GM18861 (cell line): Measurements from ENCODE around the gene SEMA4D.

Source experiments
- ATAC-seq: cut with Tn5 transposase; IDR thresholded peaks from one replicate; pipeline ENCODE4 v1.9.1; 2021; ENCODE audit not compliant: unreplicated experiment

The SEMA4D gene

DNA sequence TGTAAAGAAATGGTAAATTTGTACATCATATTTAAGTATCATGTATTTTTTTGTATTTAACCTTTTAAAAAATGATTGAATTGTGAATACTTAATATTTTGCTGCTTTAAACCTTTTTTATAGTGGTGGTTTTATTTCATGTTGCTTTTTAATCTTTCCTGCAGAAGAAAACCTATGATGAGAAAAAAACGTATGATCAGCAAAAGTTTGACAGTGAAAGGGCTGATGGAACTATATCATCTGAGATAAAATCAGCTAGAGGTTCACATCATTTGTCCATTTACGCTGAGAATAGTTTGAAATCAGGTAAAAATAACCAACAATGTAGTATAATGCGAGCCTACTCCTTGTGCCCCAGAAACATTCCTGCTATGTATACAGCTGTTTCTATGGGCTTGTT lies 172.2 kb downstream of the SEMA4D start:
- ATAC-seq: no peak

DNA sequence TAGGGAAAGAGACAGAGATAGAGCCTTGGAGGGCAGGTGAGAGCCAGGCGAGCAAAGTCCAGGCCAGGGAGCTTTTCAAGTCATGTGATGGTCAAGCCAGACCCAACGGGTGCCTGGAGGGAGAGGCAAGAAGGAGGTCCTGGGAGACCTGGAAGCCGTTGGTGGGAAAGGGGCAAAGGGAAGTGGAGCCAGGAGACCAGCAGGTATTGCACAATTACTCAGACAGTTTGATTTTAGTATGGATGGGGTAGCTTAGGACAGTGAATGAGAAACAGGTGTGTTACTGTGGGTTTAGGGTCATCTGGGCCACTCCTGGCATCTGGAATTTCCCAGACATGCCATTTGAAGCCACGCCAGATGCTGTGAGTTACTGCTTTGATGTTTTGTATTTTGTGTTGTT lies 174.5 kb downstream of the SEMA4D start:
- no peak for ATAC-seq

DNA sequence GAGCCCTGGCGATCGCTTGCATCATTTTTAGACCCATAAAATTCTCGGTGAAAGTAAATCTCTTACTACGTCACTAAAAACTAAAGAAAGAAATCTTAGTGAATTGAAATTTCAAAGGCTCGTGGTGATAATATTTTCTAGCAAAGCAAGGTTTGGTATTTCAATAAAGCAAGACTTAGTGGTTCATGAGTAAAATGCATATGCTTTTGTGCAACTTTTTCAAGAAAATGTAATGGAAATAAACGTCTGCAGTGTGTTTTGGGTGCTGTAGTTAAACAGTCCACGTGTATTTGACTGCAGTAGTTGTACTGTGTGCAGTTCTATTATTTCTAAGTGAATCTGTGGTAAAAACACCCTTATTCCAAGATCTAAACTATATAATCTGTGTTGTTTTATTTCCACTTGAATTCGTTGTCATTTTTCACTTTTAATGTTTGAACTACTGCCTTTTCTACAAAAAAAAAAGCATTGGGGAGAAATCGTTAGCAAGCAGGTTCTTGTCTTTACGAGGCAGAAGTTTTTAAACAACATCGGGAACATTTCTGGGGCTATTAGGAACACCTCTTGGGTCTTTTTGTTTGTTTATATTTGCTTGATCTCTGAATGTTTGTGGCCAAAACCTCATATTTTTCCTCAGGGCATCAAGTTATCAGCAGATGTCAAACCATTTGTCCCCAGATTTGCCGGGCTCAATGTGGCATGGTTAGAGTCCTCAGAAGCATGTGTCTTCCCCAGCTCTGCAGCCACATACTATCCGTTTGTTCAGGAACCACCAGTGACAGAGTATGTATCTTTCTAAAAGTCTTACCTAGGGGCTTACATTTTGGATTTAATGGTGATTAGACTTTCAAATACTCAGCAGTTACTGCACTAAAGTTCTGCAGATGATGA lies 178.7 kb downstream of the SEMA4D start:
- ATAC-seq: no peak

DNA sequence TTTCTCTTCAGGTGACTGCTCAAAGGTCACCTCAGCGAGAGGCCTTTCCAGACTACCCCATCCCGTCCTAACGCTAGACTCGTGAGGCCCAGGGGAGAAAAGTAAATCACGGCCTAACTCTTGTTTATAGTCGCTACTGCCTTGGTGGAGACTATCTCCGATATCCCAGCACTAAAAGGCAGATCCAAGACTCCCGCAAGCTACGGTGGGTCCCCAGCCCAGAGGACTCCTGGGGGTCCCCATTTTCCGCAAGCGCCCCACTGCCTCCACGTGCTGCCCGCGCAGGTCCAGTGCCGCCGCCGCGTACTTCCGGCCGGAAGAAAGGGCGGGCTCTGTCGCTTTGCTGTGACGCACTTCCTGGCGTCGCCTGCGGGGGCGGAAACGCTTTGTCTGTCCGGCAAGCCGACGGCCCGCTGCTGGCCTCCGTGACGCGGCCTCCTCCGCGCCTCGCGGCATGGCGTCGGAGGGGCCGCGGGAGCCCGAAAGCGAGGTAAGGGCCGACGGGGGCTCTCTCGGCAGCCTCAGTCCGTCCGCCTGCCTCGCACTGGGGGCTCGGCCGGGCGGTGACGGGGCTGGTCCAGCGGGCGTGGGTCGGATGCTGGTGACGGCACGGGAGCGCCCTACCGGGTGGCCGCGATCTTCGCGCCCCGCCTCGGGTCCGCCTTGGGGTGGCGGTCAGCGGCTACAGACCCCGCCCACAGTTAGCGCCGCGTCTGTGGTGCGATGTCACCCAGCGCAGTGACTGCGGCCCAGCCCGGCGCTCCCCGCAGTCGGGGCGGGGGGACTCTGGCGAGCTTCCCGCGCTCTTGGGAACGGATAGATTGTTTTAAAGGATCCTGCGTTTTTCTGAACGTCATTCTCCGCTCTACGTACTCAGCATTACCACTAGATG lies 179.5 kb downstream of the SEMA4D start, which contains the start of gene SECISBP2:
Gene SECISBP2 (plus strand): TSS at position 378 of the 892 bp plus-strand sequence. CDS start 77 bp downstream, at position 455.
- peak; percentile 81 for ATAC-seq

DNA sequence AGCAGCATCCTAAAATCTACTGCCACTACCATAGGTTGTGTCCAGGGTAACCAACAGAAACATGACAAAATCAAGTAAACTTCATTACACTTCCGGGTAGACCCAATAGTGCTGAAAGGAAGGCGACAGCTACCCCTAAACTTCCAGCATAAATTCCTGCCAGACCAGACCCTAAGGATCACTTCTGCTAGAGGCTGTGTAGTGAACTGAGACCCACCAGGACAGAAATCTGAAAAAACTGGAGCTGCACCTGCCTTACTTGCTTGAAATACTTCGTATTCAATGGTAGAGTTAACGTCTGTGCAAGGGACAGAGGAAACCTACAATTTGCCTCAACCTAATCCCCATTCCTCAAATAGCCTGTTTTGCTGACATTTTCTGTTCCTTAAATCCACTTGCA lies 180.6 kb downstream of the SEMA4D start:
- no peak for ATAC-seq

DNA sequence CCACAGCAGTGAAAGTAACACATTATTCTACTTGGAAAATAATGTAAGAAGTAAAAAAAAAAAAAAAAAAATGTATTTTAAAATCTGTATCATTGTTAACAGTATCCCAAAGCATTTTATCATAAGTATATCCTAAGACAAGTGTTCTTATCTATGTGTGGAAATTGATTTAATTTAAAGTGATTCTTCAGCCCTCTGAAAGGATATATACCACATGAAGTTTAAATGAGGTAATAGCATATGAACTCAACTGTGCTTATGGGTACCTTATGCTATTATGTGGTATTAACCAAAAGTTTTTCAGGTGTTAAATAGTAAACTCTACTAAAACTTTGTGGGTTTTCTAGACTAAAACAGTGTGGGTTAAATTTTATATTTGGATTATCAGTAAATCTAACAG lies 182.4 kb downstream of the SEMA4D start:
- ATAC-seq: no peak

DNA sequence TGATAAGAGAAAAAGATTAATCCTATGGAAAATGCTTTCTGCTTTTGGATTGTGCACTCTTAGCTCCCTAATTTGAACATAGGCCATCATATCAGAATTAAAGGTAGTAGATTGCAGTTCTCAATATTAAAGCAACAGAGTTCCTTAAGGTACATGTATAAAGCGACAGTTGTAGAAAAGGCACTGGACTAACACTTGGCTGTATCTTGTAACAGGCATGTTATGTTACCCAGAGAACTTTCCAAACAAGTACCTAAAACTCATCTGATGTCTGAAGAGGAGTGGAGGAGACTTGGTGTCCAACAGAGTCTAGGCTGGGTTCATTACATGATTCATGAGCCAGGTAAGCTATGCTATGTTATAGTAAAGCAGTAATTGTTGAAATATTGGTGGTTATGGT lies 183.0 kb downstream of the SEMA4D start:
- no peak for ATAC-seq

DNA sequence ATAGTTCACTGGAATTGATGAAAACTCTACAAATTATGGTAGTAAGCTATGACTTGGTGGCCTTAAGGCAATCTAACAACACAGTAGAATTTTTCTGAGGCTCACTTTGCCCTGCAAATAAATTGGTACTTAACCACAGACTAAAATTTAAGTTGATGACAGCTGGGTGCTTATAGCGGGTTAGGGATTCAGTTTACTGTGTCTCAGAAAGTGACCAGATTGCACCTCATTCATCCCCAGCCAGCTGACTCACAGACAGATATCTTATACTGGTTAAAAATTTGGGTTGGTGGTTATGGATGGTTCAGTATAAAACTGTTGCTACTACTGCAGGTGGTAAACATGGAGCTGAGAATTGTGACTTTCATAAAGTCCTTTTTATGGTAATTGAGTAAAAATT lies 184.1 kb downstream of the SEMA4D start:
- ATAC-seq: no peak

DNA sequence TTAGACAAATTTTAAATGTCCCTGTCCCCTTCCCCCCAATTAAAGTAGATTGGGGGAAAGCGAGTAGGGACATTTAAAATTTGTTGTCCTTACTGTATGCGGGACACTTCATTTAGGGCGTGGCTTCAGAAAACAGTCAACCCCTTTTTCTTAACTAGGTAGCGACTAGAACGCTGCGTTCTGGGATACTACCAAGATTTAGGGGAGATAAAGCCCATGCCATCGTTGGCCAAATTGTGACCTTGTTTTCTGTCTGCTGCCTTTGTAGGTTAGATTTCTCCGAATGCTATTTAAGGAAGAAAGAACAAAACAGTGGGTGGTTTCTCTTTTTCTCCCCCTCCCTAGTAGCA lies 185.7 kb downstream of the SEMA4D start:
- ATAC-seq: no peak

DNA sequence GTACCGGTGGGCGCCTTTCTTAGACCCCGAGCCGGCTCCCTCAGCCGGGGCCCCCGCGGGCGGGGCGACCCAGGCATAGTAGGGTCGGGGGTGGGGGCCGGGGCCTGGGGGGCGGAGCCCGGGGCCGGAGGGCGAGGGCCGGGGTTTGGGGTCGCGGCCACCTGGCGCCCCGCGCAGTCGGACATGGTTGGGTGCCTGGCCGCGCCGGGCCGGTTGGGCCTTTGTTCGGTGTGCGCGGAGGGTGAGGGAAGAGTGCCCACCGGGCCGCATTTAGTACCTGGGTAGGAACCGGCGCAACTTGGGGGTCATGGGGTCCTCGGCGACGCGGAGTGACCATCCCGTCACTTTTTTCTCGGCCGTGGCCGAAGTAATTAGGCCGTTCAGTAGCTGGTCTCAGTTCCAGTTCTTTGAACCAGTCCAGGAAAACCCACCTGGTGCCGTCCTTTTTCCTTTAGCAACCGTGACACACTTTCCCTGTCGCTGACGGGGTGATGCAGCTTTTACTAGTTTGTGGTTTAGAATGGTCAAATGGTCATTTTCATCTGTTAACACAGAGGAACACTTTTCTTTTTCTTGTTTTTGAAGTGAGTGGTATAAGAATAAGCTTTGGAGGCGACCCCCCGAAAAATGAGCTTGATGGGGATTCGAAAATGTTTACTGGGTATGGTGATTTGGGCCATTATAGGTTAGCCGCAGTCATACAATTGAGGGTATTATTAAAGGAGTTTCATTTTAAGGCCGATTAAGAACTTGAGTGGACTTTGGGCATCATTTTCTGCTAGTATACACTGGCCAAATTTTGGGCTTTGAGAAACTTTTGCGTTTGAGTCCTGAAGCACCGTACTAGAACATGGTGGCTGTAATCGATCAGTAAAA lies 186.3 kb downstream of the SEMA4D start:
- no peak for ATAC-seq
